AG08395 (cell line): Measurements from ENCODE around the gene STXBP5L.
"Not testable (repeated sequence)": the region's sequence is repeated elsewhere in the genome, so short reads cannot be mapped to it uniquely, and the experiment has no call there.

Experiments used
- DNase-seq: peaks from one replicate; pipeline ENCODE4 v3.0.0; 2012; ENCODE audit warnings: mixed read lengths, low spot score

The STXBP5L gene

GRCh38 chr3:120908030-120908794, at the start of gene STXBP5L:
STXBP5L (plus strand) TSS chr3:120908205; CDS start chr3:120909579, 1,374 bp downstream.
- DNase-seq: peak; percentile 66

- no peak for DNase-seq
Measured at GRCh38 chr3:120858521-120858920, 49.5 kb upstream of the STXBP5L start.

GRCh38 chr3:120864541-120864940, 43.5 kb upstream of the STXBP5L start:
- DNase-seq: no peak

GRCh38 chr3:120875507-120875906, 32.5 kb upstream of the STXBP5L start:
- DNase-seq: no peak

GRCh38 chr3:120875989-120876388, 32.0 kb upstream of the STXBP5L start:
- no peak for DNase-seq

- no peak for DNase-seq
Measured at GRCh38 chr3:120879411-120879810, 28.6 kb upstream of the STXBP5L start.

GRCh38 chr3:120892921-120893320, 15.1 kb upstream of the STXBP5L start:
- DNase-seq: no peak

GRCh38 chr3:120894316-120895057, 13.5 kb upstream of the STXBP5L start:
- DNase-seq: no peak

- DNase-seq: not testable (repeated sequence)
Measured at GRCh38 chr3:120901716-120902115, 6.3 kb upstream of the STXBP5L start.

GRCh38 chr3:120903221-120903620, 4.8 kb upstream of the STXBP5L start:
- DNase-seq: no peak

- no peak for DNase-seq
Measured at GRCh38 chr3:120907659-120908029, 361 bp upstream of the STXBP5L start.

GRCh38 chr3:120908795-120909601, 993 bp downstream of the STXBP5L start:
- no peak for DNase-seq

- DNase-seq: no peak
Measured at GRCh38 chr3:120909602-120909878, 1.5 kb downstream of the STXBP5L start.

- no peak for DNase-seq
Measured at GRCh38 chr3:120926146-120926545, 18.1 kb downstream of the STXBP5L start.

GRCh38 chr3:120928991-120929390, 21.0 kb downstream of the STXBP5L start:
- DNase-seq: no peak

GRCh38 chr3:120931593-120931992, 23.6 kb downstream of the STXBP5L start:
- DNase-seq: no peak

GRCh38 chr3:120956143-120956542, 48.1 kb downstream of the STXBP5L start:
- no peak for DNase-seq

- DNase-seq: no peak
Measured at GRCh38 chr3:120982608-120983320, 74.8 kb downstream of the STXBP5L start.

- DNase-seq: no peak
Measured at GRCh38 chr3:120983321-120983665, 75.3 kb downstream of the STXBP5L start.

GRCh38 chr3:120983841-120984240, 75.8 kb downstream of the STXBP5L start:
- DNase-seq: no peak

GRCh38 chr3:120985242-120985641, 77.2 kb downstream of the STXBP5L start:
- no peak for DNase-seq

- DNase-seq: no peak
Measured at GRCh38 chr3:120988994-120989393, 81.0 kb downstream of the STXBP5L start.
